Activated CD8-positive, alpha-beta T cell treated with anti-CD3 and anti-CD28 coated beads, Interleukin-2, amount 10 ng/mL, durations not matched to agents 7 days and 5 days (primary cell): ENCODE data around the gene GAN. TPM values are rescaled to one million over a fixed set of nuclear protein-coding genes. Genes with fewer than 3 reads are reported as not detected.

Experiments
- ATAC-seq: fragments of 150-1000 bp; cut with Tn5 transposase; one replicate; pipeline ENCODE4 v1.10.0; 2021; ENCODE audit warnings: moderate library complexity
- CTCF ChIA-PET: fragments of 350-600 bp; sonication (Branson Sonifier 250); formaldehyde crosslinking; loops from one replicate; lab custom pipeline; 2021; ENCODE audit warnings: antibody characterized with exemption; lab: Charles Lee
- POLR2A ChIA-PET: fragments of 350-600 bp; sonication (Branson Sonifier 250); formaldehyde crosslinking; loops from one replicate; lab custom pipeline; 2021; ENCODE audit warnings: antibody characterized with exemption; lab: Charles Lee
- DNase-seq: peaks from one replicate; pipeline ENCODE4 v3.0.0-alpha.2; 2020
- H3K27ac Mint-ChIP-seq: one replicate; pipeline ENCODE4 v1.8.0; 2021; ENCODE audit warnings: mild to moderate bottlenecking, mixed read lengths
- H3K27me3 Mint-ChIP-seq: one replicate; pipeline ENCODE4 v1.8.0; 2021; ENCODE audit warnings: low read depth, mixed read lengths
- H3K36me3 Mint-ChIP-seq: one replicate; pipeline ENCODE4 v1.8.0; 2021; ENCODE audit warnings: low read depth, mixed read lengths
- H3K4me1 Mint-ChIP-seq: one replicate; pipeline ENCODE4 v1.8.0; 2021; ENCODE audit warnings: low read depth, mixed read lengths
- H3K4me3 Mint-ChIP-seq: one replicate; pipeline ENCODE4 v1.8.0; 2021; ENCODE audit warnings: mild to moderate bottlenecking, mixed read lengths
- H3K9me3 Mint-ChIP-seq: one replicate; pipeline ENCODE4 v1.8.0; 2022; ENCODE audit warnings: mixed read lengths; ENCODE audit not compliant: insufficient read depth
- total RNA-seq, 2 experiments: library from RNA; stranded (reverse); gene quantifications; one replicate each; pipeline ENCODE4 v1.2.3, GENCODE V29; 2021

GAN gene
- total RNA-seq, 2 experiments from 2014 or later = 7.7 to 8.5 TPM

GRCh38 chr16:81388357-81388756 is 73.6 kb downstream of the GAN start:
- H3K27ac Mint-ChIP-seq = no peak overlapping the region

GRCh38 chr16:81390840-81391239 is 76.1 kb downstream of the GAN start:
- Mint-ChIP-seq H3K4me3 (no peak overlapping the region), H3K36me3 (no peaks in the 10 kb centered on the region), H3K4me1 (peaks cover 2% of the 10 kb centered on the region), H3K9me3 (no peaks in the 10 kb centered on the region), H3K27me3 (no peaks in the 10 kb centered on the region), H3K27ac (no peak overlapping the region)
- DNase-seq (no peak), ATAC-seq (no peak)
- POLR2A ChIA-PET = no interaction called here
- CTCF ChIA-PET = no interaction called here

More at GRCh38 chr16:81388357-81388756, 73.6 kb downstream of the GAN start:
- Mint-ChIP-seq H3K27me3 (no peaks in the 10 kb centered on the region), H3K4me3 (no peak overlapping the region), H3K9me3 (no peaks in the 10 kb centered on the region), H3K36me3 (no peaks in the 10 kb centered on the region), H3K4me1 (peaks cover under 1% of the 10 kb centered on the region)
- POLR2A ChIA-PET = no interaction called here
- CTCF ChIA-PET = no interaction called here
- DNase-seq (no peak), ATAC-seq (no peak)

GRCh38 chr16:81392011-81392410 is 77.2 kb downstream of the GAN start:
- ATAC-seq = no peak

GRCh38 chr16:81394416-81394815 is 79.7 kb downstream of the GAN start:
- Mint-ChIP-seq H3K4me3 (no peak overlapping the region), H3K27ac (no peak overlapping the region), H3K36me3 (no peaks in the 10 kb centered on the region), H3K9me3 (no peaks in the 10 kb centered on the region), H3K27me3 (peaks cover 2% of the 10 kb centered on the region), H3K4me1 (peaks cover 2% of the 10 kb centered on the region)
- ChIA-PET CTCF (interaction anchor here (1.6 kb wide), 1 partner anchor 303 kb away, joined by 4 read pairs; no protein-coding TSS in a partner anchor), POLR2A (no interaction called here)
- DNase-seq (no peak), ATAC-seq (no peak)

More at GRCh38 chr16:81392011-81392410, 77.2 kb downstream of the GAN start:
- H3K9me3 Mint-ChIP-seq = no peaks in the 10 kb centered on the region
- POLR2A ChIA-PET = no interaction called here
- H3K27me3 Mint-ChIP-seq = no peaks in the 10 kb centered on the region
- no peak for DNase-seq
- CTCF ChIA-PET = no interaction called here
- H3K4me1 Mint-ChIP-seq = peaks cover 2% of the 10 kb centered on the region
- H3K4me3 Mint-ChIP-seq = no peak overlapping the region
- no peak overlapping the region for H3K27ac Mint-ChIP-seq
- no peaks in the 10 kb centered on the region for H3K36me3 Mint-ChIP-seq

- Mint-ChIP-seq H3K27me3 (peaks cover 3% of the 10 kb centered on the region), H3K4me3 (no peak overlapping the region), H3K9me3 (no peaks in the 10 kb centered on the region), H3K36me3 (no peaks in the 10 kb centered on the region), H3K27ac (no peak overlapping the region), H3K4me1 (peaks cover 2% of the 10 kb centered on the region)
- ATAC-seq (no peak), DNase-seq (no peak)
- POLR2A ChIA-PET = no interaction called here
- CTCF ChIA-PET = interaction anchor here (0.7 to 1.6 kb wide), 3 partner anchors 9 to 479 kb away, joined by 3 to 4 read pairs (median 4); no protein-coding TSS in a partner anchor
These were observed 80.3 kb downstream of the GAN start for GRCh38 chr16:81394966-81395655.

GRCh38 chr16:81397058-81397878 is 82.5 kb downstream of the GAN start:
- H3K27me3 Mint-ChIP-seq = peaks cover 9% of the 10 kb centered on the region
- POLR2A ChIA-PET = no interaction called here
- ATAC-seq (no peak), DNase-seq (no peak)
- no peaks in the 10 kb centered on the region for H3K9me3 Mint-ChIP-seq
- H3K36me3 Mint-ChIP-seq = no peaks in the 10 kb centered on the region
- H3K27ac Mint-ChIP-seq = no peak overlapping the region
- H3K4me3 Mint-ChIP-seq = no peak overlapping the region
- CTCF ChIA-PET = no interaction called here
- peaks cover 2% of the 10 kb centered on the region for H3K4me1 Mint-ChIP-seq

GRCh38 chr16:81397879-81398520 is 83.2 kb downstream of the GAN start:
- POLR2A ChIA-PET = no interaction called here
- no peak overlapping the region for H3K4me3 Mint-ChIP-seq

GRCh38 chr16:81399909-81400308 is 85.1 kb downstream of the GAN start:
- Mint-ChIP-seq H3K9me3 (no peaks in the 10 kb centered on the region), H3K36me3 (no peaks in the 10 kb centered on the region), H3K4me1 (peaks cover 5% of the 10 kb centered on the region), H3K4me3 (no peak overlapping the region), H3K27me3 (peaks cover 12% of the 10 kb centered on the region), H3K27ac (no peak overlapping the region)
- CTCF ChIA-PET = interaction anchor here (1.0 to 1.3 kb wide), 4 partner anchors 24 to 325 kb away, joined by 3 to 5 read pairs (median 3); no protein-coding TSS in a partner anchor
- POLR2A ChIA-PET = no interaction called here
- DNase-seq = no peak
- ATAC-seq = no peak

More at GRCh38 chr16:81397879-81398520, 83.2 kb downstream of the GAN start:
- Mint-ChIP-seq H3K9me3 (no peaks in the 10 kb centered on the region), H3K36me3 (no peaks in the 10 kb centered on the region), H3K27me3 (peaks cover 12% of the 10 kb centered on the region), H3K4me1 (peaks cover 2% of the 10 kb centered on the region), H3K27ac (no peak overlapping the region)
- ATAC-seq = no peak
- DNase-seq = no peak
- CTCF ChIA-PET = no interaction called here

- Mint-ChIP-seq H3K4me1 (peaks cover 5% of the 10 kb centered on the region), H3K27me3 (peaks cover 12% of the 10 kb centered on the region), H3K4me3 (no peak overlapping the region), H3K27ac (no peak overlapping the region), H3K36me3 (no peaks in the 10 kb centered on the region), H3K9me3 (no peaks in the 10 kb centered on the region)
- ATAC-seq (no peak), DNase-seq (no peak)
- ChIA-PET POLR2A (no interaction called here), CTCF (interaction anchor here (0.6 to 1.3 kb wide), 7 partner anchors 15 to 336 kb away, joined by 3 to 5 read pairs (median 3); no protein-coding TSS in a partner anchor)
These were observed 86.5 kb downstream of the GAN start for GRCh38 chr16:81401035-81401950.

- Mint-ChIP-seq H3K4me3 (no peak overlapping the region), H3K36me3 (no peaks in the 10 kb centered on the region), H3K9me3 (no peaks in the 10 kb centered on the region), H3K4me1 (peaks cover 5% of the 10 kb centered on the region), H3K27me3 (peaks cover 12% of the 10 kb centered on the region), H3K27ac (no peak overlapping the region)
- no peak for ATAC-seq
- no peak for DNase-seq
- CTCF ChIA-PET = interaction anchor here (0.6 to 3.2 kb wide), 13 partner anchors 10 to 333 kb away, joined by 3 to 27 read pairs (median 4); no protein-coding TSS in a partner anchor
- POLR2A ChIA-PET = no interaction called here
These were observed 88.4 kb downstream of the GAN start for GRCh38 chr16:81403208-81403600.
